ENCODE measurements around the gene HUNK. TPM values are rescaled to one million over a fixed set of nuclear protein-coding genes. Genes with fewer than 3 reads are reported as not detected.

HUNK gene
- total RNA-seq, 1 experiment from 2014 or later, result 4.8 TPM

- BruUV-seq (replicated peaks), result no TSS peak
- peaks cover 18% of the 10 kb centered on the region for H3K27me3 Mint-ChIP-seq (ENCODE audit: insufficient read depth, unreplicated experiment)
- ChIA-PET POLR2A (no interaction called here), CTCF (no interaction called here)
- H3K36me3 Mint-ChIP-seq (ENCODE audit: insufficient read depth, unreplicated experiment), result no peaks in the 10 kb centered on the region
- intact Hi-C loops (cut with micrococcal nuclease; ENCODE audit: unreplicated experiment), result no loop called here
- no peak overlapping the region for H3K4me3 Mint-ChIP-seq (ENCODE audit: unreplicated experiment)
- Histone ChIP-seq H3K27me3 (replicated peaks; ENCODE audit: control insufficient read depth, insufficient read depth, low read length) (no peaks in the 10 kb centered on the region), H3K4me1 (no peaks in the 10 kb centered on the region), H3K4me3 (ENCODE audit: low read depth, low read length) (no peak overlapping the region), H3K36me3 (ENCODE audit: control insufficient read depth, insufficient read depth, low read length) (no peaks in the 10 kb centered on the region), H3K9me3 (no peaks in the 10 kb centered on the region)
- DNase-seq, result no peak
- no peak overlapping the region for H3K27ac Mint-ChIP-seq (ENCODE audit: unreplicated experiment)
- H3K9me3 Mint-ChIP-seq (ENCODE audit: unreplicated experiment), result no peaks in the 10 kb centered on the region
- peaks cover 7% of the 10 kb centered on the region for H3K4me1 Mint-ChIP-seq (ENCODE audit: low read depth, unreplicated experiment)
- no peak for TF ChIP-seq CTCF (IDR thresholded peaks at IDR 0.05; ENCODE audit: insufficient read depth in 1 of 2, low read depth in 1 of 2, low read length in 1 of 2, severe bottlenecking in 1 of 2, unreplicated experiment in 1 of 2)
These were observed 35.8 kb upstream of the HUNK start for GRCh38 chr21:31837041-31837440.

GRCh38 chr21:31837618-31838390 is 35.0 kb upstream of the HUNK start:
- Histone ChIP-seq H3K9me3 (no peaks in the 10 kb centered on the region), H3K36me3 (ENCODE audit: control insufficient read depth, insufficient read depth, low read length) (no peaks in the 10 kb centered on the region), H3K4me1 (no peaks in the 10 kb centered on the region), H3K27me3 (replicated peaks; ENCODE audit: control insufficient read depth, insufficient read depth, low read length) (no peaks in the 10 kb centered on the region), H3K4me3 (ENCODE audit: low read depth, low read length) (no peak overlapping the region)
- CTCF ChIA-PET, result no interaction called here
- peaks cover 15% of the 10 kb centered on the region for H3K27me3 Mint-ChIP-seq (ENCODE audit: insufficient read depth, unreplicated experiment)
- no peak for DNase-seq
- POLR2A ChIA-PET, result no interaction called here
- peaks cover 7% of the 10 kb centered on the region for H3K4me1 Mint-ChIP-seq (ENCODE audit: low read depth, unreplicated experiment)
- intact Hi-C loops (cut with micrococcal nuclease; ENCODE audit: unreplicated experiment), result no loop called here
- no peak for TF ChIP-seq CTCF (IDR thresholded peaks at IDR 0.05; ENCODE audit: insufficient read depth in 1 of 2, low read depth in 1 of 2, low read length in 1 of 2, severe bottlenecking in 1 of 2, unreplicated experiment in 1 of 2)
- no peak overlapping the region for H3K4me3 Mint-ChIP-seq (ENCODE audit: unreplicated experiment)
- H3K9me3 Mint-ChIP-seq (ENCODE audit: unreplicated experiment), result no peaks in the 10 kb centered on the region
- no peak overlapping the region for H3K27ac Mint-ChIP-seq (ENCODE audit: unreplicated experiment)
- BruUV-seq (replicated peaks), result no TSS peak
- H3K36me3 Mint-ChIP-seq (ENCODE audit: insufficient read depth, unreplicated experiment), result no peaks in the 10 kb centered on the region

- no TSS peak for BruUV-seq (replicated peaks)
- Mint-ChIP-seq H3K9me3 (ENCODE audit: unreplicated experiment) (no peaks in the 10 kb centered on the region), H3K36me3 (ENCODE audit: insufficient read depth, unreplicated experiment) (no peaks in the 10 kb centered on the region), H3K4me1 (ENCODE audit: low read depth, unreplicated experiment) (peaks cover 7% of the 10 kb centered on the region), H3K27ac (ENCODE audit: unreplicated experiment) (no peak overlapping the region), H3K27me3 (ENCODE audit: insufficient read depth, unreplicated experiment) (peaks cover 20% of the 10 kb centered on the region), H3K4me3 (ENCODE audit: unreplicated experiment) (no peak overlapping the region)
- intact Hi-C loops (cut with micrococcal nuclease; ENCODE audit: unreplicated experiment), result no loop called here
- CTCF ChIA-PET, result no interaction called here
- Histone ChIP-seq H3K4me1 (no peaks in the 10 kb centered on the region), H3K4me3 (ENCODE audit: low read depth, low read length) (no peak overlapping the region), H3K27me3 (replicated peaks; ENCODE audit: control insufficient read depth, insufficient read depth, low read length) (no peaks in the 10 kb centered on the region), H3K9me3 (no peaks in the 10 kb centered on the region), H3K36me3 (ENCODE audit: control insufficient read depth, insufficient read depth, low read length) (no peaks in the 10 kb centered on the region)
- no peak for TF ChIP-seq CTCF (IDR thresholded peaks at IDR 0.05; ENCODE audit: insufficient read depth in 1 of 2, low read depth in 1 of 2, low read length in 1 of 2, severe bottlenecking in 1 of 2, unreplicated experiment in 1 of 2)
- no peak for DNase-seq
- POLR2A ChIA-PET, result no interaction called here
These were observed 34.0 kb upstream of the HUNK start for GRCh38 chr21:31838586-31839355.
